ENCODE results near the gene DENND5B.

DENND5B gene

DNA sequence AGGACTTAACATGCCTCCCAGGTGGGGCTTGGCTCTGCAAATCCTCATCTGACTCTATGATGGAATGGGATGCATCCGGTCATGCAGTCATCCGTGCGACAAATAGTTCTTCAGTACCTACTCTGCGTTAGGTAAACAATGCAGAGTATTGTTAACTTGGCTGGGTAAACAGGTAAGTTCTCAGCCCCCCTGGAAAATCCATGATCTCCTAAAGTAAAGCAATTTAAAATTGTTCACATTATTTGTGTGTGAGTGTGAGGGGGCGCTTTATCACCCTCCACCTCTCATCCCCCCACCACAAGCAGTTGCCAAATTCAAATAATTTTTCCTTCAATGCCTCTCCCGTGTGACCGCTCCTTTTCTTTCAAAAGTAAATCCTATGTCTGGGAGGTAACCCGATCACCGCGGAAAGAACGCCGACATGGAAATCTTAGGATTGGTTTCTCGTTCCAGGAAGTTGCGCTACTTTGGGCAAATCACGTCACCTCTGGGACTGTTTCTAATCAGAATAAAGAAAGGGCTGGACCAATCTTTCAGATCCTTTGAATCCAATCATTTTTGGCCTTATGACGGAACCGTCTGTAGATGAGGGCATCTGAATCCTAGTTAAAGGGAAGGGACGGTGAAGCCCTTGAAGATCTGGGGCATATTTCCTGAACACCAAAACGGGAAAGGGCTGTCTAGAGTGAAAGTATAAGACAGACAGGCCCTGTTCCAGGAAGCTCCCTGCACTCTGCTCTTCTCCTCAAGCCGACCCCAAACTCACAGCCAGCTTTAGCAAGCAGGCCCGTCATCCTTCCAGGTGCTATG lies 221.0 kb downstream of the DENND5B start:
- DNase-seq = no peak

- no peak for DNase-seq
Measured at GRCh38 chr12:31368666-31369361, 222.1 kb downstream of the DENND5B start.

- DNase-seq = no peak
Measured at GRCh38 chr12:31366104-31366621, 224.8 kb downstream of the DENND5B start.

- DNase-seq = no peak
Measured at GRCh38 chr12:31363831-31364230, 227.1 kb downstream of the DENND5B start.

- DNase-seq = no peak
Measured at GRCh38 chr12:31363416-31363809, 227.5 kb downstream of the DENND5B start.

DNA sequence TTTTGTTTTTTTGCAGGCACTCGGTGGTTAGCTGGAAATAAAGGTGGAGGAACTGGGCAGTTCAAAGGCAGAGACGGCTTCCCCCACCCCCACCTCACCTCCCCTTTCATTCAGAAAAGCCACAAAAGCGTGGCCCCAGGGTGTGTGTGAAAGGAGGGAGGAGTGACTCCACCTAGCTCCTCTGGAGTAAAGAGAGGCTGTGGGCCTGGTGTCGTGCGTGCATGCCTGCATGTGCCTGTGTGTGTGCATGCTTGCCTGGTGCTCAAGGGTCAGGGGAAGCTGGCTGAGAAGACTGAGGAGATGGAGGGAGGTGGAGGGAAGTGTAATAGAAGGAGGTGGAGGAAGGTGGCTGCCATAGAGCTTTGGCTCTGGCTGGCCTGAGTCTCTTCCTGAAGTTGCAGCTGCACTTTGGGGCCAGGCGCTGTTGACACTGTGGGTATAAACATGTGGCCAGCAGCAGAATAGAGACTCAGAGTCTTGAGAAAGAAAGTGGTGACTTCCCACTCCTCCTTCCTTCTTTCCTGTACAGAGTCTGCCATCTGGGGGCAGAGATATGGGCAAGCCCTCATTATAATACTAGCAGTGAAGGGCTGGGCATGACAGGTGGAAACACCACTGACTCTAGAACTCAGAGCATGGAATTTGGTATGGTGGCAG lies 228.0 kb downstream of the DENND5B start:
- no peak for DNase-seq

DNA sequence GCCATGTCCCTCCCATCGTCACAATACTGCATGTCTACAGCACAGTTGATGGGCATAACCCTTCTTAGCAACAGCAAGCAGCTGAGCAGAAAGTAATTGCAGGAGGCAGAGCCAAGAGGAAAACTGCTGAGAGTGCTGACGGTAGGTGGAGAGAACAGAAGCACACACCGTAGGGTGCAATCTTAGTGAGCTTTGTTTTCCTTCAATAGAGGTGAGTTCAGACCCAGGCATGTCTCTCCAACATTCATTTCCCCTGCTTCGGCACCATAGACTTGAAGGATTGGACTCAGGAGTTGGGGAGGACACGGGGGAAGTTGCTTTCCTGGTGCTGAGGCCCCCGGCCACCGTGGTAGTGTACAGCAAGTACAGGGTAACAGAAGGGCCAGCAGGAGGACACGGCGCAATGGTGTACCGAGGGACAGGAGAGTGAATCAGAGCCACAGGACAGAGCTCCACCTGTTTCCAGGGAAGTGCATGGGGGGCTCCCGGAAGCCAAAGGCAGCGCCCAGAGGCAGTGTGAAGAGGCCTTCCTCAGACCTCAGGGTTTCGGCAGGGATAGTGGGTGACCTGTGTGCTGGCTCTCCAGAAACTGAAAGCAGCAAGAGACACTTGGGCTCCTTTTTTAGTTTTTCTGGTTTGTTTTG lies 228.7 kb downstream of the DENND5B start:
- DNase-seq = peak; percentile 14

GRCh38 chr12:31361730-31362114 lies 229.2 kb downstream of the DENND5B start:
- DNase-seq = no peak

GRCh38 chr12:31355747-31356107 lies 235.2 kb downstream of the DENND5B start:
- DNase-seq = no peak

DNA sequence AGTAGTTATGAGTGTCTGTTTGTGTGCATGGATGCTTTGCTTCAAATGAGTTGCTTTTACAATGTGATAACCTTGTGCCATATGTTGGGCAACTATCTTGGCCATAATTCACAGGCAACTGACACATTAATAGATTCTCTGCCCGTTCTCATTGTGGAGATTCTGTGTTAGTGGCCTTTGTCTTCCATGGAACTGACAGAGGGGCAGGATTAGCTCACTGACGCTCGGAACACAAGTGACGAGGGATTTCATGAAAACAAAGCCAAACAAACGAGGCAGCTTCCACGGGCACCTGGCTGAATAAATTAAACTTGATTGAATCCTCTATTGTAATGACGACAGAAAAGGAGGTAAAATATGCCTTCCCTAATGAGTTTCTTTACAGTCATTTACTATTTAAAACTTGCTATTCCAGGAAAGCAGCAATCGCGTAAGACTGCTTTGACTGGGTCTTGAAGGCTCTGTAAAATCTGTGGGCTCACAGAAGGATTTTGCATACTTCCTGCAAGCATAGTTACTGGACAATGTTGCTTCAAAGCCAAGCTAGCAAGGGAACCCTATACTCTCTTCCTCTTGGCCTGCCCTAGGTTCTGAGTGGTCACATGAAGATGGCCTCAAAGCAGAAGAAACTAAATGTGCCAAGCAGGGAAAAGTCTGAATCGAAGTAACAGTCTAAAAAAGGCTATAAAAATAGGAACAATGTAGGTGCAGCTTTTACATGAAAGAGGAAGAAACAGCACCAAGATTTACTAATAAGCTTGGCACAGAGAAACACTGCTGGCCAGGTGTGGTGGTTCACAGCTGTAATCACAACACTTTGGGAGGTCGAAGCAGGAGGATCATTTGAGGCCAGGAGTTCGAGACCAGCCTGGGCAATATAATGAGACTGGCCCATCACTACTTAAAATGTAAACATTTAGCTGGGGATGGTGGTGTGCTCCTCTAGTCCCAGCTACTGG lies 236.9 kb downstream of the DENND5B start:
- no peak for DNase-seq

GRCh38 chr12:31346267-31346666 lies 244.7 kb downstream of the DENND5B start:
- no peak for DNase-seq

GRCh38 chr12:31343139-31343538 lies 247.8 kb downstream of the DENND5B start:
- DNase-seq = no peak

DNA sequence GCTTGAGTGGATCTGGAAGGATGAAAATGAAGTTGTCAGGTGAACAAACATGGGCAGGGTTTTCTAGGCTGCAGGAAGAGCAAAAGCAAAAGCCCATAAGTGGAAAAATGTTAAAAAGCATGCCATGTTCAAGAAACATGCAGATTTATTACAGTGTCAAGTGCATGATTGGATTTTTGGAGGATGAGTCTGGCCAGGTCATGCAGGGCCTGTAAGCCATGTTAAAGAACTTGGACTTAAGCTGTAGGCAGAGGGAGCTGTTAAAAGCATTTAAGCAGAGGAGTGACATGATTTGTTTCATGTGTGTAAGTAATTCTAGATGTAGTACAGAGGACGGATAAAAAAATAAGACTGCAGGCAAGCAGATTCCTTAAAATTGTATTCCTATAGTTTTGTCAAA lies 248.7 kb downstream of the DENND5B start:
- DNase-seq = no peak

DNA sequence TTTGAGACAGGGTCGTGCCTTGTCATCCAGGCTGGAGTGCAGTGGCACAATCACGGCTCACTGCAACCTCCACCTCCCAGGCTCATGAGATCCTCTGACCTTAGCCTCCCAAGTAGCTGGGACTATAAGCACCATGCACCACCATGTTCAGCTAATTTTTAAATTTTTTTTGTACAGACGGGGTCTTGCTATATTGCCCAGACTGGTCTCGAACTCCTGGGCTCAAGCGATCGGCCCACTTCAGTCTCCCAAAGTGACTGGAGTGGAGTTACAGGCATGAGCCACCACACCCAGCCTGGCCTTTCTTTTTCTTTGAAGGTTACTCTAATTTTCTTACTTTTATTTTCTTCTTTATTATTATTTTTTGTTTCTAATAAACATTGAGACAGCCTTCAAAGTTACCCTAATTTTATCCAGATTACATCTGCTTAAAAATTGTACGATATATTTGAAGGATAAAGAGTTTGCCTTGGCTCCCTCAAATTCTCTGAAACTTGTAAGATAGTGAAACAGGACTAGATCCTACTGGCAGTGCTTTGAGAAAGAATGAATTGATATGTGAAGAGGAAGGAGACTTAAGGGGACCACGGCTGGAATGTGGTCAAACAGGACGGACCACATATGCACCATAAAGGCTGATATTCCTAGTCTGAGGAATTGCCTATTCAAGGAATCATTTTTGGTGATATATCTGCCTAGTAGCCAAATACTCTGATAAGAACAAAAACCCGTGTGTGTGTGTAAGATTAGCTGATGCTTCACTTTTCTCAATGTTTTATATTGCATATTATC lies 250.9 kb downstream of the DENND5B start:
- no peak for DNase-seq

- no peak for DNase-seq
Measured at GRCh38 chr12:31337952-31338351, 253.0 kb downstream of the DENND5B start.
